SK-N-SH (cell line): ENCODE data around the gene CMTM2. TPM values are rescaled to one million over a fixed set of nuclear protein-coding genes. Genes with fewer than 3 reads are reported as not detected.

ENCODE experiments used
- CTCF ChIA-PET: fragments of 300-600, 350-600 bp; formaldehyde crosslinking; extraction: SDS; loops from one replicate; lab custom pipeline; 2021; lab: Yijun Ruan, JAX
- POLR2A ChIA-PET: fragments of 350-600 bp; sonication (Branson Sonifier 250); formaldehyde crosslinking; extraction: SDS; loops from one replicate; lab custom pipeline; 2020; ENCODE audit warnings: antibody characterized with exemption, inconsistent platforms; lab: Yijun Ruan, JAX
- DNase-seq: peaks from one replicate; pipeline ENCODE4 v3.0.0; 2012
- H2AFZ ChIP-seq: fragments of 200-600 bp; sonication (generic); 2 replicates; pipeline ENCODE4 v1.8.1; 2016; ENCODE audit warnings: antibody characterized with exemption, mild to moderate bottlenecking, low read depth
- H3F3A ChIP-seq: fragments of 200-600 bp; sonication (generic); replicated peaks from 2 replicates; pipeline ENCODE3; 2016; ENCODE audit warnings: antibody characterized with exemption, mild to moderate bottlenecking; ENCODE audit not compliant: insufficient read depth
- H3K27ac ChIP-seq, 2 experiments: fragments of 200-500 bp in 1 of 2; fragments of 200-600 bp in 1 of 2; sonication (Bioruptor generic) in 1 of 2; sonication (generic), shearing (Covaris generic) in 1 of 2; 2 replicates each; pipeline versions ENCODE4 v1.5.1 to v1.6.1; 2014 to 2016; ENCODE audit warnings: low read depth in 2 of 2, inconsistent platforms in 1 of 2, low read length in 1 of 2, mild to moderate bottlenecking in 1 of 2, mixed read lengths in 1 of 2
- H3K27me3 ChIP-seq: fragments of 200-600 bp; sonication (generic), shearing (Covaris generic); 2 replicates; pipeline ENCODE4 v1.6.1; 2016; ENCODE audit warnings: mixed run types; ENCODE audit not compliant: insufficient read depth
- H3K36me3 ChIP-seq, 2 experiments: fragments of 200-500 bp in 1 of 2; fragments of 200-600 bp in 1 of 2; sonication (Bioruptor generic) in 1 of 2; sonication (generic) in 1 of 2; replicated peaks in 1 of 2; 2 replicates each; pipeline versions ENCODE3 to v1.5.1; 2014 to 2016; ENCODE audit warnings: low read length in 1 of 2, mild to moderate bottlenecking in 1 of 2; ENCODE audit not compliant: insufficient read depth in 2 of 2, control insufficient read depth in 1 of 2
- H3K4me1 ChIP-seq, 2 experiments: fragments of 200-500 bp in 1 of 2; fragments of 200-600 bp in 1 of 2; sonication (Bioruptor generic) in 1 of 2; sonication (generic), shearing (Covaris generic) in 1 of 2; 2 replicates each; pipeline versions ENCODE4 v1.5.1 to v1.6.1; 2014 to 2016; ENCODE audit warnings: low read depth in 1 of 2, low read length in 1 of 2, mixed run types in 1 of 2; ENCODE audit not compliant: insufficient read depth in 2 of 2, control insufficient read depth in 1 of 2
- H3K4me2 ChIP-seq: fragments of 200-600 bp; sonication (generic), shearing (Covaris generic); 2 replicates; pipeline ENCODE4 v1.6.1; 2017; ENCODE audit warnings: mixed run types
- H3K4me3 ChIP-seq, 2 experiments: fragments of 200-500 bp in 1 of 2; fragments of 200-600 bp in 1 of 2; sonication (Bioruptor generic) in 1 of 2; sonication (generic), shearing (Covaris generic) in 1 of 2; 2 replicates each; pipeline versions ENCODE4 v1.5.1 to v1.8.1; 2014 to 2016; ENCODE audit warnings: low read depth in 2 of 2, inconsistent platforms in 1 of 2, low read length in 1 of 2, mild to moderate bottlenecking in 1 of 2, mixed read lengths in 1 of 2, moderate library complexity in 1 of 2
- H3K79me2 ChIP-seq: fragments of 200-600 bp; sonication (generic); 2 replicates; pipeline ENCODE4 v1.8.1; 2017; ENCODE audit warnings: mild to moderate bottlenecking; ENCODE audit not compliant: insufficient read depth
- H3K9ac ChIP-seq: fragments of 200-600 bp; sonication (generic); 2 replicates; pipeline ENCODE4 v1.6.1; 2017; ENCODE audit warnings: mixed run types
- H3K9me2 ChIP-seq: fragments of 200-600 bp; sonication (generic); 2 replicates; pipeline ENCODE4 v1.6.1; 2017; ENCODE audit warnings: mixed run types
- H3K9me3 ChIP-seq: fragments of 200-600 bp; sonication (generic); 2 replicates; pipeline ENCODE4 v1.6.1; 2017; ENCODE audit warnings: mixed run types, mild to moderate bottlenecking, moderate library complexity
- H4K20me1 ChIP-seq: fragments of 200-600 bp; sonication (generic); 2 replicates; pipeline ENCODE4 v1.6.1; 2017; ENCODE audit warnings: mild to moderate bottlenecking, mixed run types; ENCODE audit not compliant: insufficient read depth
- CHD2 ChIP-seq: fragments of 150-350 bp; IDR thresholded peaks from 2 replicates; pipeline ENCODE4 v1.6.1; 2018; ENCODE audit warnings: low read length; ENCODE audit not compliant: partially characterized antibody
- ELF1 ChIP-seq: IDR thresholded peaks from 2 replicates; pipeline ENCODE4 v1.4.0; 2012
- EP300 ChIP-seq, 2 experiments: IDR thresholded peaks; 2 replicates each; pipeline versions ENCODE4 v1.4.0 to v1.6.1; 2012; ENCODE audit warnings: borderline replicate concordance in 1 of 2, low read depth in 1 of 2, low read length in 1 of 2
- FOXJ3 ChIP-seq: sonication (generic); formaldehyde crosslinking; IDR thresholded peaks from 2 replicates; pipeline ENCODE4 v1.5.1; 2020; ENCODE audit warnings: mild to moderate bottlenecking, missing genetic modification reagents
- FOXM1 ChIP-seq: IDR thresholded peaks from 2 replicates; pipeline ENCODE4 v1.4.0; 2012; ENCODE audit warnings: low read depth, mild to moderate bottlenecking
- GATA2 ChIP-seq: sonication (generic); formaldehyde crosslinking; IDR thresholded peaks from 2 replicates; pipeline ENCODE4 v1.5.0; 2020; ENCODE audit warnings: mild to moderate bottlenecking, missing genetic modification reagents
- JUND ChIP-seq: IDR thresholded peaks from 2 replicates; pipeline ENCODE4 v1.4.0; 2012
- MEF2A ChIP-seq: IDR thresholded peaks from 2 replicates; pipeline ENCODE4 v1.4.0; 2012; ENCODE audit warnings: low read depth, borderline replicate concordance
- MXI1 ChIP-seq: IDR thresholded peaks from 2 replicates; pipeline ENCODE4 v1.6.1; 2012; ENCODE audit warnings: mild to moderate bottlenecking, low read depth, low read length, improper control_type of control experiment
- NFIC ChIP-seq: IDR thresholded peaks from 2 replicates; pipeline ENCODE4 v1.4.0; 2012; ENCODE audit warnings: borderline replicate concordance
- NRF1 ChIP-seq: IDR thresholded peaks from 2 replicates; pipeline ENCODE4 v1.6.1; 2012; ENCODE audit warnings: low read depth, mild to moderate bottlenecking, low read length
- RXRA ChIP-seq: IDR thresholded peaks from 2 replicates; pipeline ENCODE4 v1.4.0; 2012; ENCODE audit warnings: low read depth, mild to moderate bottlenecking, borderline replicate concordance
- TAF1 ChIP-seq: IDR thresholded peaks from 2 replicates; pipeline ENCODE4 v1.6.1; 2012; ENCODE audit warnings: low read depth, mild to moderate bottlenecking, low read length, moderate library complexity, borderline replicate concordance
- TCF12 ChIP-seq: IDR thresholded peaks from 2 replicates; pipeline ENCODE4 v1.4.0; 2012
- TEAD4 ChIP-seq: IDR thresholded peaks from 2 replicates; pipeline ENCODE4 v1.4.0; 2012; ENCODE audit warnings: mild to moderate bottlenecking, borderline replicate concordance; ENCODE audit not compliant: insufficient read depth
- WGBS: methylation state at CpG from one replicate; pipeline ENCODE4 v1.1.6; 2017; ENCODE audit warnings: low lambda C conversion rate; 5-methylcytosine and 5-hydroxymethylcytosine counted together
- polyA plus RNA-seq, 3 experiments: library from polyadenylated mRNA; depleted of rRNA; stranded (reverse); fragments of >200 nt; gene quantifications; 2 replicates each; pipeline ENCODE4 v1.2.3, GENCODE V29; 2012
- TF ChIP-seq, protein P1 (sequence below): IDR thresholded peaks from 2 replicates; pipeline ENCODE4 v1.6.1; 2012; ENCODE audit warnings: mild to moderate bottlenecking, low read depth, low read length, moderate library complexity
- TF ChIP-seq, protein P2 (sequence below): IDR thresholded peaks from 2 replicates; pipeline ENCODE4 v1.4.0; 2012; ENCODE audit warnings: low read depth, borderline replicate concordance
- TF ChIP-seq, protein P3 (sequence below): IDR thresholded peaks from 2 replicates; pipeline ENCODE4 v1.4.0; 2012; ENCODE audit warnings: low read depth
- TF ChIP-seq, protein P4 (sequence below): fragments of 200-600 bp; sonication (generic); IDR thresholded peaks from 2 replicates; pipeline ENCODE4 v1.6.1; 2017; ENCODE audit warnings: antibody characterized with exemption, mild to moderate bottlenecking, moderate library complexity

CMTM2 gene
- polyA plus RNA-seq, 1 of the 3 experiments (the other 2 are of a cell fraction), result not detected

DNA sequence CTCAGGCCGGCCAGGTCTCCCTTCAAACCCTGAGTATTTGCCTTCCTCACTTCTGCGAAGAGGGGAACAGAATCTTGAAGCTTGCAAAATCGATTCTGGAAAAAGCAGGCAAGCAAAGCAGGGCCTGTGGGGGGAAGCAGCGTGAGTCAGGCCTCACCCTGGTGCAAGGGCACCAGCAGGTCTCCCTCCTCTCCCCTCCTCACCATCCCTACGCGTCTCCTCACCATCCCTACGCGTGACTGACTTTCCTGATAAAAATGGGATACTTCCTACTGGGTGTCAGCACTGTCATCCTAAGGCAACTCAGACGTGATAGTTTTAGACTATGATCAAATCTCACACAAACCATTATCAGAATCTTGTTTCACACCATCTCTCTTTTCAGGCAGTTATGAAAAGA is 37.3 kb downstream of the CMTM2 start (continued):
- TF ChIP-seq, protein P1, sequence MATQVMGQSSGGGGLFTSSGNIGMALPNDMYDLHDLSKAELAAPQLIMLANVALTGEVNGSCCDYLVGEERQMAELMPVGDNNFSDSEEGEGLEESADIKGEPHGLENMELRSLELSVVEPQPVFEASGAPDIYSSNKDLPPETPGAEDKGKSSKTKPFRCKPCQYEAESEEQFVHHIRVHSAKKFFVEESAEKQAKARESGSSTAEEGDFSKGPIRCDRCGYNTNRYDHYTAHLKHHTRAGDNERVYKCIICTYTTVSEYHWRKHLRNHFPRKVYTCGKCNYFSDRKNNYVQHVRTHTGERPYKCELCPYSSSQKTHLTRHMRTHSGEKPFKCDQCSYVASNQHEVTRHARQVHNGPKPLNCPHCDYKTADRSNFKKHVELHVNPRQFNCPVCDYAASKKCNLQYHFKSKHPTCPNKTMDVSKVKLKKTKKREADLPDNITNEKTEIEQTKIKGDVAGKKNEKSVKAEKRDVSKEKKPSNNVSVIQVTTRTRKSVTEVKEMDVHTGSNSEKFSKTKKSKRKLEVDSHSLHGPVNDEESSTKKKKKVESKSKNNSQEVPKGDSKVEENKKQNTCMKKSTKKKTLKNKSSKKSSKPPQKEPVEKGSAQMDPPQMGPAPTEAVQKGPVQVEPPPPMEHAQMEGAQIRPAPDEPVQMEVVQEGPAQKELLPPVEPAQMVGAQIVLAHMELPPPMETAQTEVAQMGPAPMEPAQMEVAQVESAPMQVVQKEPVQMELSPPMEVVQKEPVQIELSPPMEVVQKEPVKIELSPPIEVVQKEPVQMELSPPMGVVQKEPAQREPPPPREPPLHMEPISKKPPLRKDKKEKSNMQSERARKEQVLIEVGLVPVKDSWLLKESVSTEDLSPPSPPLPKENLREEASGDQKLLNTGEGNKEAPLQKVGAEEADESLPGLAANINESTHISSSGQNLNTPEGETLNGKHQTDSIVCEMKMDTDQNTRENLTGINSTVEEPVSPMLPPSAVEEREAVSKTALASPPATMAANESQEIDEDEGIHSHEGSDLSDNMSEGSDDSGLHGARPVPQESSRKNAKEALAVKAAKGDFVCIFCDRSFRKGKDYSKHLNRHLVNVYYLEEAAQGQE, result no peak
- no peak for TF ChIP-seq JUND

DNA sequence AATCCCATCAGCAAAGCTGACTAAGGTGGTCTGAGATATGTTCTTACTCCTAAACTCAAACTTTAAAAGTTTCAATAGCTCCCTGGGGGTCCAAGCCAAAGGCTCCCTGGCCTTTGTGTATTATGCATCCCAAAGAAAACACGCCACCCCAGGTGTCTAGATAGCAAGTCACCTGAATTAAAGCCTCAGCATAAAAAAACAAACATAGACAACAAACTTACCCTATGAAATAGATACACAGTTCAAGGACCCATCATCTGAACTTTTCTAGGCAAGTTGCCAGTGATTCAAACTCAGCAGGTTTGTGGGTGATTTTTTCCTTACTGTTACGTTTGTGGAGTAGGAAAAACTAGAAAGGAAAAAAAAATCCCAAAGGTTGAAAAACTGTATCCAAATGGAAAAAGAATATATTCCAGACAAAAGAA is 37.8 kb downstream of the CMTM2 start:
- Histone ChIP-seq H3K9me3 (no peaks in the 10 kb centered on the region), H3K27ac (peak overlapping the region; percentile 60 to 84; a peak in 2 of 4 replicates), H3K4me3 (no peak overlapping the region), H2AFZ (no peak overlapping the region), H3F3A (peaks cover 30% of the 10 kb centered on the region), H4K20me1 (no peaks in the 10 kb centered on the region), H3K36me3 (peaks cover 3 to 40% of the 10 kb centered on the region in 2 experiments), H3K9me2 (no peaks in the 10 kb centered on the region), H3K9ac (no peak overlapping the region), H3K27me3 (no peaks in the 10 kb centered on the region), H3K4me2 (no peak overlapping the region), H3K4me1 (peaks cover 18 to 41% of the 10 kb centered on the region in 2 experiments), H3K79me2 (no peaks in the 10 kb centered on the region)
- WGBS, result 81% methylated on average over 2 of the region's 2 CpGs
- TF ChIP-seq MEF2A (no peak), MXI1 (no peak), JUND (no peak), ELF1 (no peak), TCF12 (no peak)
- TF ChIP-seq, protein P2, sequence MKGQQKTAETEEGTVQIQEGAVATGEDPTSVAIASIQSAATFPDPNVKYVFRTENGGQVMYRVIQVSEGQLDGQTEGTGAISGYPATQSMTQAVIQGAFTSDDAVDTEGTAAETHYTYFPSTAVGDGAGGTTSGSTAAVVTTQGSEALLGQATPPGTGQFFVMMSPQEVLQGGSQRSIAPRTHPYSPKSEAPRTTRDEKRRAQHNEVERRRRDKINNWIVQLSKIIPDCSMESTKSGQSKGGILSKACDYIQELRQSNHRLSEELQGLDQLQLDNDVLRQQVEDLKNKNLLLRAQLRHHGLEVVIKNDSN, result no peak
- ChIA-PET CTCF (interaction anchor here (0.8 to 5.1 kb wide), 5 partner anchors 9 to 256 kb away, joined by 3 to 44 read pairs (median 7); no protein-coding TSS in a partner anchor), POLR2A (no interaction called here)
- DNase-seq, result no peak

DNA sequence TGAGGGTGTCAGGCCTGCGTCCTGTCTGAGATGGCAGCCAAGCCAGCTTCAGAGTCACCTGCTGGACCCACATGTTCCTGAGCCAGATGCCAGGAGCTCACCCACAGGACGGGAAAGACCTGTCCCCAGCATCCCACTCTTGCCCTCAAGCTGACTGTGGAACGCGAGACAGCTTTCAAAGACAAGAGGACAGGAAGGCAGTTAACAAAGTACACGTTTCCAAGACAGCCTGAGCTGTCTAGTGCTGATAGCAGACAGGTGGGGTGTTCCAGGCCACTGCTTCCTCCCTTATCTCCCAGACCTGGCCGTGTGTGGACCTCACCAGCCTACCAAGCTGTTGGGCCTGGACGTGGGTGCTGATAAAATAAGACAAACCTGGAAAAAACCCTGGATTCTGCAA is 38.5 kb downstream of the CMTM2 start:
- Histone ChIP-seq H3K9ac (no peak overlapping the region), H3K4me3 (no peak overlapping the region), H3K27me3 (no peaks in the 10 kb centered on the region), H3K79me2 (no peaks in the 10 kb centered on the region), H2AFZ (no peak overlapping the region), H3K9me3 (no peaks in the 10 kb centered on the region), H3F3A (peaks cover 30% of the 10 kb centered on the region), H3K27ac (peak overlapping the region; percentile 60 to 84; a peak in 3 of 4 replicates), H3K4me1 (peaks cover 18 to 41% of the 10 kb centered on the region in 2 experiments), H4K20me1 (no peaks in the 10 kb centered on the region), H3K9me2 (no peaks in the 10 kb centered on the region), H3K4me2 (peak overlapping the region; percentile 54; the same call in 1 of the 2 replicates), H3K36me3 (peaks cover 3 to 33% of the 10 kb centered on the region in 2 experiments)
- no peak for DNase-seq
- POLR2A ChIA-PET, result no interaction called here
- CTCF ChIA-PET, result interaction anchor here (0.8 to 5.1 kb wide), 5 partner anchors 8 to 255 kb away, joined by 3 to 44 read pairs (median 7); no protein-coding TSS in a partner anchor
- WGBS, result 73% methylated on average over 6 of the region's 7 CpGs
- TF ChIP-seq, protein P3, sequence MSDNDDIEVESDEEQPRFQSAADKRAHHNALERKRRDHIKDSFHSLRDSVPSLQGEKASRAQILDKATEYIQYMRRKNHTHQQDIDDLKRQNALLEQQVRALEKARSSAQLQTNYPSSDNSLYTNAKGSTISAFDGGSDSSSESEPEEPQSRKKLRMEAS, result no peak
- TF ChIP-seq FOXM1 (no peak), TCF12 (no peak), RXRA (no peak), TEAD4 (no peak), NRF1 (no peak), EP300 (IDR thresholded peaks at IDR 0.05; ENCODE audit: borderline replicate concordance in 1 of 2, low read depth in 1 of 2, low read length in 1 of 2) (no peak), NFIC (no peak), FOXJ3 (CRISPR knock-in tag) (no peak), CHD2 (no peak), GATA2 (CRISPR knock-in tag) (no peak), TAF1 (no peak)
- TF ChIP-seq, protein P4, sequence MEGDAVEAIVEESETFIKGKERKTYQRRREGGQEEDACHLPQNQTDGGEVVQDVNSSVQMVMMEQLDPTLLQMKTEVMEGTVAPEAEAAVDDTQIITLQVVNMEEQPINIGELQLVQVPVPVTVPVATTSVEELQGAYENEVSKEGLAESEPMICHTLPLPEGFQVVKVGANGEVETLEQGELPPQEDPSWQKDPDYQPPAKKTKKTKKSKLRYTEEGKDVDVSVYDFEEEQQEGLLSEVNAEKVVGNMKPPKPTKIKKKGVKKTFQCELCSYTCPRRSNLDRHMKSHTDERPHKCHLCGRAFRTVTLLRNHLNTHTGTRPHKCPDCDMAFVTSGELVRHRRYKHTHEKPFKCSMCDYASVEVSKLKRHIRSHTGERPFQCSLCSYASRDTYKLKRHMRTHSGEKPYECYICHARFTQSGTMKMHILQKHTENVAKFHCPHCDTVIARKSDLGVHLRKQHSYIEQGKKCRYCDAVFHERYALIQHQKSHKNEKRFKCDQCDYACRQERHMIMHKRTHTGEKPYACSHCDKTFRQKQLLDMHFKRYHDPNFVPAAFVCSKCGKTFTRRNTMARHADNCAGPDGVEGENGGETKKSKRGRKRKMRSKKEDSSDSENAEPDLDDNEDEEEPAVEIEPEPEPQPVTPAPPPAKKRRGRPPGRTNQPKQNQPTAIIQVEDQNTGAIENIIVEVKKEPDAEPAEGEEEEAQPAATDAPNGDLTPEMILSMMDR, result no peak
